Mesendoderm (in vitro differentiated cells): ENCODE results near the gene NUDT9.
"Not testable (repeated sequence)": the region's sequence is repeated elsewhere in the genome, so short reads cannot be mapped to it uniquely, and the experiment has no call there.

Experiments
- DNase-seq: peaks from one replicate; pipeline ENCODE4 v3.0.0; 2013
- H2AK5ac ChIP-seq: 2 replicates; pipeline ENCODE4 v1.6.1; 2013; ENCODE audit warnings: low read length, inconsistent platforms
- H2BK120ac ChIP-seq: 2 replicates; pipeline ENCODE4 v1.6.1; 2013; ENCODE audit warnings: low read depth, mild to moderate bottlenecking, low read length, moderate library complexity, mixed read lengths
- H2BK15ac ChIP-seq: replicated peaks from 2 replicates; pipeline ENCODE4 v1.6.1; 2013; ENCODE audit warnings: low read depth, mild to moderate bottlenecking, moderate library complexity
- H2BK5ac ChIP-seq: 2 replicates; pipeline ENCODE4 v1.6.1; 2013; ENCODE audit warnings: low read length, inconsistent platforms
- H3K18ac ChIP-seq: 2 replicates; pipeline ENCODE4 v1.6.1; 2013; ENCODE audit warnings: mild to moderate bottlenecking, low read length, mixed read lengths
- H3K23ac ChIP-seq: one replicate; pipeline ENCODE4 v1.6.1; 2013; ENCODE audit warnings: low read length
- H3K27ac ChIP-seq: 2 replicates; pipeline ENCODE4 v1.5.1; 2013; ENCODE audit warnings: low read depth, mild to moderate bottlenecking, inconsistent platforms, low read length, moderate library complexity
- H3K27me3 ChIP-seq: 2 replicates; pipeline ENCODE4 v1.6.1; 2013; ENCODE audit warnings: low read length, control low read depth, mild to moderate bottlenecking, inconsistent platforms; ENCODE audit not compliant: insufficient read depth, poor library complexity
- H3K36me3 ChIP-seq: 2 replicates; pipeline ENCODE4 v1.6.1; 2013; ENCODE audit warnings: low read length, inconsistent platforms; ENCODE audit not compliant: control insufficient read depth, insufficient read depth
- H3K4ac ChIP-seq: one replicate; pipeline ENCODE4 v1.6.1; 2013; ENCODE audit warnings: low read depth, mild to moderate bottlenecking, low read length, moderate library complexity
- H3K4me1 ChIP-seq: 2 replicates; pipeline ENCODE4 v1.6.1; 2013; ENCODE audit warnings: low read depth, low read length, inconsistent platforms; ENCODE audit not compliant: control insufficient read depth
- H3K4me2 ChIP-seq: 2 replicates; pipeline ENCODE4 v1.6.1; 2013; ENCODE audit warnings: low read length
- H3K4me3 ChIP-seq: 2 replicates; pipeline ENCODE4 v1.5.1; 2013; ENCODE audit warnings: mild to moderate bottlenecking, low read length
- H3K56ac ChIP-seq: one replicate; pipeline ENCODE4 v1.6.1; 2013; ENCODE audit warnings: low read length
- H3K79me1 ChIP-seq: 2 replicates; pipeline ENCODE4 v1.6.1; 2013; ENCODE audit warnings: low read length, inconsistent platforms
- H3K79me2 ChIP-seq: 2 replicates; pipeline ENCODE4 v1.6.1; 2013; ENCODE audit warnings: mild to moderate bottlenecking, low read length; ENCODE audit not compliant: control insufficient read depth, insufficient read depth
- H3K9ac ChIP-seq: 2 replicates; pipeline ENCODE4 v1.6.1; 2013; ENCODE audit warnings: low read length, inconsistent platforms
- H4K5ac ChIP-seq: one replicate; pipeline ENCODE4 v1.6.1; 2013; ENCODE audit warnings: low read length
- H4K8ac ChIP-seq: one replicate; pipeline ENCODE4 v1.6.1; 2013; ENCODE audit warnings: low read depth, mild to moderate bottlenecking, control low read depth, low read length, moderate library complexity
- WGBS: extraction: QIAGEN DNeasy Blood & Tissue Kit; methylation state at CpG from one replicate; pipeline ENCODE4 v1.1.7; 2013; ENCODE audit warnings: low lambda C conversion rate, missing lambda C conversion rate; ENCODE audit not compliant: insufficient coverage; ENCODE audit errors: extremely low coverage; 5-methylcytosine and 5-hydroxymethylcytosine counted together

Gene NUDT9

DNA sequence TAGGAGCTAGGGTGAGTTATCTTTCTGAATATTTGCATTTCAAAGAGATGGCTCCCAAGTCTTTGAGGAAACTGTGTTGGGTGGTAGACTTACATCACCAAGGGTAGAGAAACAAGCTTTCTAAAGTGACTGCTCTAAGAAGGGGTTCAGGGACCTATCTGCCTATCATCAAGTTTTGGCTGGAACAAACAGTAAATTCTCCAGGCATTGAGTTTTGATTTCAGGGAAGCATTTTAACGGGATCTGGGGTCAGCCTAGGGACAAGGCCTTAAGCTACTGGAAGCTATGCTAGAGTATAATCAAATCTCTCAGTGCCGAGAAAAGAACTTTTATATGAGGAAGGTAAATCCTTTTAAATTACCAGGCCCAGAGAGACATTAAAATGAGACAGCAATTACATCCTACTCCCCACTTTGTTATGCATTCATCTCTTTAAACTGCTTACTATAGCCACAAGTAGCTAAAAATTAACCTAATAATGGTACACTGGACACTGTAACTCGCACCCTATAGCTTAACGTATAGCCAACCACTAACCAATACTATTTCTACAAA lies 2.0 kb upstream of the NUDT9 start:
- H3K27ac ChIP-seq = no peak overlapping the region
- no peak overlapping the region for H3K18ac ChIP-seq
- no peak overlapping the region for H2AK5ac ChIP-seq
- no peak overlapping the region for H3K56ac ChIP-seq
- no peaks in the 10 kb centered on the region for H3K36me3 ChIP-seq
- no peak overlapping the region for H3K4me3 ChIP-seq
- no peak overlapping the region for H2BK120ac ChIP-seq
- no peak for DNase-seq
- H2BK5ac ChIP-seq = peak overlapping the region; percentile 64
- no CpG with 5 or more reads among the region's 4 CpGs for WGBS
- H3K4me1 ChIP-seq = peaks cover 7% of the 10 kb centered on the region
- H4K5ac ChIP-seq = no peak overlapping the region
- peaks cover 7% of the 10 kb centered on the region for H3K79me1 ChIP-seq
- peak overlapping the region; percentile 65 for H4K8ac ChIP-seq
- no peak overlapping the region for H3K4me2 ChIP-seq
- no peak overlapping the region for H3K9ac ChIP-seq
- H3K79me2 ChIP-seq = peaks cover 17% of the 10 kb centered on the region
- H3K23ac ChIP-seq = no peak overlapping the region
- no peaks in the 10 kb centered on the region for H3K27me3 ChIP-seq
- no peak overlapping the region for H3K4ac ChIP-seq
- H2BK15ac ChIP-seq = no peak overlapping the region

DNA sequence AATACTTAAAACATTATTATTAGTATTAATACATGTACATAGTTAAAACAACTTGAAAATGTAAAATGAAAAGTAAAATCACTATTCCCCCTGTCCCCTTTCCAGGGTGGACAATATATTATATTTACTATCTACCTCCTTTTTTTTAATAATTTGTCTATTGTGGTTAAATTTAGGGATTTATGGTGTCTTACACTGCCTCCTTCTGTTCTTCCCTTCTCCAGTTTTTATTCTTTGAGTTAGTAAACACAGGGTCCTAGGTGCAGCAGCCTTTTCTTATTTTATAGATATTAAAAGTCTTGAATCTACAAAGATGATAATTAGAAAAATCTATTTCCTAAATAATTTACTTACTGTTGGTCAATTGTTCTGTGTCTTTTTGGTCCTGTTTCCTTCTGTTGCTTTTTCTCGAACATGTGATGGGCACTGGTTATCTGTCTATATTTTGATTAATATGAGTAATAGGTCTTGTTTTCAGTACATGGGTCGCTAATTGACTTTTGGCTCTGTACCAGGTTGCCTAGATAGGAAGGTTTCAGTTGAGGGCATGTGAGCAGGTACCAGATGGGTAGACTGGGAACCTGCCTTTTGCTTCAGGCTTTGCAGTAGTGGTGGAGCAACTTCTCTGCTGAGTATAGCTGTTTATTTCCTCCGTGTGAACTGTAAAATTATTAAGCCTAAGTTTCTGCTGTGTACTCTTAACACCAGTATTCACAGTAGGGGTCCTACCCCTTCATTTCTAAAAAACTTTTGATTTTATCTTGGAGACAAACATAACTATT lies 1.1 kb downstream of the NUDT9 start:
- no peak overlapping the region for H4K8ac ChIP-seq
- peak overlapping the region; percentile 71 for H3K9ac ChIP-seq
- peak overlapping the region; percentile 40 for H3K56ac ChIP-seq
- H3K23ac ChIP-seq = no peak overlapping the region
- H3K27ac ChIP-seq = no peak overlapping the region
- H2BK120ac ChIP-seq = no peak overlapping the region
- no peak overlapping the region for H2BK5ac ChIP-seq
- peaks cover 7% of the 10 kb centered on the region for H3K4me1 ChIP-seq
- no peaks in the 10 kb centered on the region for H3K27me3 ChIP-seq
- H3K4me3 ChIP-seq = no peak overlapping the region
- no peak overlapping the region for H4K5ac ChIP-seq
- H3K79me1 ChIP-seq = peaks cover 7% of the 10 kb centered on the region
- no peaks in the 10 kb centered on the region for H3K36me3 ChIP-seq
- peak overlapping the region; percentile 32 for H3K4me2 ChIP-seq
- H2AK5ac ChIP-seq = no peak overlapping the region
- peaks cover 21% of the 10 kb centered on the region for H3K79me2 ChIP-seq
- DNase-seq = no peak
- no CpG with 5 or more reads among the region's 3 CpGs for WGBS
- H2BK15ac ChIP-seq = no peak overlapping the region
- H3K4ac ChIP-seq = no peak overlapping the region
- no peak overlapping the region for H3K18ac ChIP-seq

DNA sequence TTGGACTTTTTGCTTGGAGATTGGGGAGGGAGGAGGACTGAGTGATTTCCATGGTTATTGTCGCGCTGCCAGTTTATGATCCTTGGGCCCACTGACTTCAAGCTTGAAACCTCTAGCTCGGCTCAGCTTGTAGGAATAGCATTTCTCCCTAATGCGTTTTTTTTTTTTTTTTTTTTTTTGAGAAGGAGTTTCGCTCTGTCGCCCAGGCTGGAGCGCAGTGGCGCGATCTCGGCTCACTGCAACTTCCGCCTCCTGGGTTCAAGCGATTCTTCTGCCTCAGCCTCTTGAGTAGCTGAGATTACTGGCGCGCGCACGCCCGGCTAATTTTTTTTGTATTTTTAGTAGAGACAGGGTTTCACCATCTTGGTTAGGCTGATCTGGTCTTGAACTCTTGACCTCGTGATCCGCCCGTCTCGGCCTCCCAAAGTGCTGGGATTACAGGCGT lies 1.7 kb downstream of the NUDT9 start:
- WGBS = no CpG with 5 or more reads among the region's 22 CpGs
- H3K56ac ChIP-seq, H3K27me3 ChIP-seq, H3K27ac ChIP-seq, H3K4ac ChIP-seq, H2AK5ac ChIP-seq, H3K36me3 ChIP-seq, H3K18ac ChIP-seq, DNase-seq, H2BK120ac ChIP-seq, H4K5ac ChIP-seq, H3K4me2 ChIP-seq, H2BK15ac ChIP-seq, H4K8ac ChIP-seq, H2BK5ac ChIP-seq, H3K4me3 ChIP-seq, H3K23ac ChIP-seq, H3K79me1 ChIP-seq, H3K4me1 ChIP-seq: not testable (repeated sequence)
- H3K79me2 ChIP-seq = peaks cover 25% of the 10 kb centered on the region
- H3K9ac ChIP-seq = peak overlapping the region; percentile 16

DNA sequence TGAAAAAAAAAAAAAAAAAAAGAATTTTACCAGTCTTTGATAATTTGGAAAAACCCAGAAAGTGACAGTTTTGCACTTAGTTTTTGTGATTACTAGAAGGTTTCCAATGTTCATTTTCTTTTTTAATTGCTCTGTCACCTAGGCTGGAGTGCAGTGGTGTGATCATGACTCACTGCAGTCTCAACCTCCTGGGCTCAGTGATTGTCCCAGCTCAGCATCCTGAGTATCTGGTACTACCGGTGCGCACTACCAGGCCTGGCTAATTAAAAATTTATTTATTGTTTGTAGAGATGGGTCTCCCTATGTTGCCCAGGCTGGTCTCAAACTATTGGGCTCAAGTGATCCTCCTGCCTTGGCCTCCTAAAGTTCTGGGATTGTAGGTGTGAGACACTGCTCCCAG lies 3.3 kb downstream of the NUDT9 start:
- no peaks in the 10 kb centered on the region for H3K36me3 ChIP-seq
- no peak overlapping the region for H2AK5ac ChIP-seq
- H3K18ac ChIP-seq = no peak overlapping the region
- H3K56ac ChIP-seq = no peak overlapping the region
- peaks cover 30% of the 10 kb centered on the region for H3K79me2 ChIP-seq
- H4K8ac ChIP-seq = no peak overlapping the region
- H3K23ac ChIP-seq = no peak overlapping the region
- H2BK5ac ChIP-seq = no peak overlapping the region
- no peak for DNase-seq
- H3K4ac ChIP-seq = no peak overlapping the region
- no peak overlapping the region for H2BK15ac ChIP-seq
- H3K79me1 ChIP-seq = peaks cover 12% of the 10 kb centered on the region
- peaks cover 4% of the 10 kb centered on the region for H3K4me1 ChIP-seq
- H3K27me3 ChIP-seq = no peaks in the 10 kb centered on the region
- no peak overlapping the region for H2BK120ac ChIP-seq
- H3K4me3 ChIP-seq = no peak overlapping the region
- no peak overlapping the region for H3K27ac ChIP-seq
- no peak overlapping the region for H3K9ac ChIP-seq
- no peak overlapping the region for H3K4me2 ChIP-seq
- WGBS = no CpG with 5 or more reads among the region's 2 CpGs
- H4K5ac ChIP-seq = no peak overlapping the region

DNA sequence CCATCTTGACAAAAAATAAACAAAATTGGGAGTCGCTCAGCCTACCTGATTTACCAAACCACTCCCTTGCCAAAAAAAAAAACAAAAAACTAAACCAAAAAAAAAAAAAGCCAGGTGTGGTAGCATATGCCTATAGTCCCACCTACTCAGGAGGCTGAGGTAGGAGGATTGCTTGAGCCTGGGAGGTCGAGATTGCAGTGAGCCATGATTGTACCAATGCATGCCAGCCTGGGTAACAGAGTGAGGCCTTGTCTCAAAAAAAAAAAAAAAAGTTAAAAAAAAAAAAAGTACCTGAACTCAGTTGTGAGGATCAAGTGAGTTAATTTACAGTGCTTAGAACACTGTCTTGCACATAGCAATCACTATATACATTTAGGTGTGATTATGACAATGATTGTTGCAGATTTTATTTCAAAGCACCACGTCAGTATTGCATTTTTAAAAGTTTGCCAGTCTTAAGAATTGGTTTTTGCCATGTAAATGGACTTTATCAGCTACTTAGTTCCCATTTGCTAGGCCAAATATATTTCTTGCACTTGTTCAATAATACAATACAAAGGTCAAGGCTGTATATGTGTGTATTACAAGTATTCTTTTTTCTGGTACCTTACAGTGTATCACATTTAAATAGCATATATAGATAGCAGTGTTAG lies 4.6 kb downstream of the NUDT9 start:
- Histone ChIP-seq H2BK15ac (no peak overlapping the region), H3K27me3 (no peaks in the 10 kb centered on the region), H4K5ac (no peak overlapping the region), H3K4ac (no peak overlapping the region), H4K8ac (no peak overlapping the region), H3K79me2 (peaks cover 35% of the 10 kb centered on the region), H3K27ac (no peak overlapping the region), H3K4me2 (no peak overlapping the region), H2AK5ac (no peak overlapping the region), H2BK5ac (no peak overlapping the region), H3K79me1 (peaks cover 12% of the 10 kb centered on the region), H2BK120ac (no peak overlapping the region), H3K4me3 (no peak overlapping the region), H3K36me3 (no peaks in the 10 kb centered on the region), H3K56ac (no peak overlapping the region), H3K18ac (no peak overlapping the region), H3K23ac (no peak overlapping the region), H3K9ac (no peak overlapping the region), H3K4me1 (peaks cover 4% of the 10 kb centered on the region)
- no peak for DNase-seq
- no CpG with 5 or more reads among the region's 3 CpGs for WGBS
